ENCODE results near the gene GNS. TPM values are rescaled to one million over a fixed set of nuclear protein-coding genes. Genes with fewer than 3 reads are reported as not detected.

GNS gene
- total RNA-seq, 4 donors from 2014 or later: 41.9 to 56.5 (median 53.9) TPM

DNA sequence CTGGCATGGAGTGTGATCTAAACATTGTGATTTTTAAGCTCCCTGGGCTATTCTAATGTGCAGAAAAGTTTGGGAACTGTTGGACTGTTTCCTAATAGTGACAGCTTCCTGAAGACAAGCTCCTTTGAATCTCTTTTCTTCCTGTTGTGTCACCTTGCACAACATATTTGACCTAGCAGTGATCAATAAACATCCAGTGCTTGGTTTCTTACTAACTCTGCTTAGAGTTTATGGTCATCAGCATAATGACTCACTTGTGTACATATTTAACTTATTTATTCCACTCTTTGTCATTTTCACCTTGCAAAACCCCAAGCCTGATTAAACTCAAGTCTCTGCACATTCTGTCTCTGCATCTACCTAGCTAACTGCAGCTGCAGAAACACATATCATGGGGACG lies 38.0 kb upstream of the GNS start:
- Histone ChIP-seq H3K4me3 (no peak overlapping the region), H3K27me3 (no peaks in the 10 kb centered on the region), H3K27ac (no peak overlapping the region), H3K4me1 (no peaks in the 10 kb centered on the region), H3K36me3 (no peaks in the 10 kb centered on the region), H3K9me3 (no peaks in the 10 kb centered on the region)
- in situ Hi-C loops (cut with MboI; ENCODE audit: low sequenced_read_pairs in 4 of 4) (no loop called here), intact Hi-C loops (cut with DNase I; ENCODE audit: low total_unique reads) (no loop called here)
- TF ChIP-seq, protein P1, sequence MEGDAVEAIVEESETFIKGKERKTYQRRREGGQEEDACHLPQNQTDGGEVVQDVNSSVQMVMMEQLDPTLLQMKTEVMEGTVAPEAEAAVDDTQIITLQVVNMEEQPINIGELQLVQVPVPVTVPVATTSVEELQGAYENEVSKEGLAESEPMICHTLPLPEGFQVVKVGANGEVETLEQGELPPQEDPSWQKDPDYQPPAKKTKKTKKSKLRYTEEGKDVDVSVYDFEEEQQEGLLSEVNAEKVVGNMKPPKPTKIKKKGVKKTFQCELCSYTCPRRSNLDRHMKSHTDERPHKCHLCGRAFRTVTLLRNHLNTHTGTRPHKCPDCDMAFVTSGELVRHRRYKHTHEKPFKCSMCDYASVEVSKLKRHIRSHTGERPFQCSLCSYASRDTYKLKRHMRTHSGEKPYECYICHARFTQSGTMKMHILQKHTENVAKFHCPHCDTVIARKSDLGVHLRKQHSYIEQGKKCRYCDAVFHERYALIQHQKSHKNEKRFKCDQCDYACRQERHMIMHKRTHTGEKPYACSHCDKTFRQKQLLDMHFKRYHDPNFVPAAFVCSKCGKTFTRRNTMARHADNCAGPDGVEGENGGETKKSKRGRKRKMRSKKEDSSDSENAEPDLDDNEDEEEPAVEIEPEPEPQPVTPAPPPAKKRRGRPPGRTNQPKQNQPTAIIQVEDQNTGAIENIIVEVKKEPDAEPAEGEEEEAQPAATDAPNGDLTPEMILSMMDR (IDR thresholded peaks at IDR 0.05 in 4 of 5, conservative IDR thresholded peaks at IDR 0.05 in 1 of 5): no peak
- TF ChIP-seq POLR2A (IDR thresholded peaks at IDR 0.05): no peak
- DNase-seq: no peak
- no peak for ATAC-seq

DNA sequence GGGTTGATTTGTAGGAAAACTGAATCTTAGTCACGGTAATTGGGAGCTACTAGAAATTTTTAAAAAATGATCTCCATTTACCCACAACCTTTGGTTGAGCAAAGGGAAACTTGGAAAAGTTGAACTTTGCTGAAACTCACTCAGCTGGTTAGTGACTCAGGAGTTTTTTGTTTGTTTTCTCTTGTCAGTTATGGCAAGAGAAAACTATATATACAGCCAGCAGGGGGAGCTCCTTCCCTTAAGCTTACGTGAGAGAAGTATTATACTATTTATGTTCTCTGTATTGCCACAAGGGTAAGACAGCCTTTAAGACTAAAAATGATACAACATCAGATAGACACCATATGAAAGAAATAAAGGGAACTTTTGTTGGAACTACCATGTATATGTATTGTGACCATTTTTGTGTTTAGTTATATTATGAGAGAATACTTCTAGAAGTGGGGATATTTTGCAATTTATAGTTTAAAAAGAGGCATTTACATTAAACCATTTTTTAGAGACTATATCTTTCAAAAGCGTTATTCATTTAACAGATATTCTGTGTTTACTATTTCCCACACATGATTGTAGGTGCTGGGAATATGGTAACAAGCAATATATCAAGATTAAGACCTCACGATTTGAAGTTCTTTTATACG lies 37.1 kb upstream of the GNS start:
- no peaks in the 10 kb centered on the region for H3K9me3 ChIP-seq
- no peak for TF ChIP-seq POLR2A (IDR thresholded peaks at IDR 0.05)
- TF ChIP-seq, protein P1 (IDR thresholded peaks at IDR 0.05 in 4 of 5, conservative IDR thresholded peaks at IDR 0.05 in 1 of 5): peak; percentile 24 to 78 (median 51)
- no peak overlapping the region for H3K4me3 ChIP-seq
- ATAC-seq (peak; percentile 74 to 80), DNase-seq (peak in 1 of 2 donors; percentile 20)
- H3K36me3 ChIP-seq: no peaks in the 10 kb centered on the region
- intact Hi-C loops (cut with DNase I; ENCODE audit: low total_unique reads) (no loop called here), in situ Hi-C loops (cut with MboI; ENCODE audit: low sequenced_read_pairs in 4 of 4) (no loop called here)
- no peak overlapping the region for H3K27ac ChIP-seq
- no peaks in the 10 kb centered on the region for H3K4me1 ChIP-seq
- H3K27me3 ChIP-seq: no peaks in the 10 kb centered on the region

- intact Hi-C loops (cut with DNase I; ENCODE audit: low total_unique reads) (no loop called here), in situ Hi-C loops (cut with MboI; ENCODE audit: low sequenced_read_pairs in 4 of 4) (no loop called here)
- ATAC-seq: no peak
These were observed 35.1 kb upstream of the GNS start for GRCh38 chr12:64794305-64794704.

GRCh38 chr12:64793610-64794009 lies 34.4 kb upstream of the GNS start:
- DNase-seq (no peak), ATAC-seq (no peak)
- H3K36me3 ChIP-seq: no peaks in the 10 kb centered on the region
- no peaks in the 10 kb centered on the region for H3K9me3 ChIP-seq
- no peak overlapping the region for H3K4me3 ChIP-seq
- no peak overlapping the region for H3K27ac ChIP-seq
- H3K27me3 ChIP-seq: no peaks in the 10 kb centered on the region
- TF ChIP-seq, protein P1 (IDR thresholded peaks at IDR 0.05 in 4 of 5, conservative IDR thresholded peaks at IDR 0.05 in 1 of 5): no peak
- TF ChIP-seq POLR2A (IDR thresholded peaks at IDR 0.05): no peak
- intact Hi-C loops (cut with DNase I; ENCODE audit: low total_unique reads): no loop called here
- no peaks in the 10 kb centered on the region for H3K4me1 ChIP-seq
- in situ Hi-C loops (cut with MboI; ENCODE audit: low sequenced_read_pairs in 4 of 4): no loop called here

More at GRCh38 chr12:64794305-64794704, 35.1 kb upstream of the GNS start:
- no peak overlapping the region for H3K27ac ChIP-seq
- H3K36me3 ChIP-seq: no peaks in the 10 kb centered on the region
- no peaks in the 10 kb centered on the region for H3K9me3 ChIP-seq
- TF ChIP-seq, protein P1 (IDR thresholded peaks at IDR 0.05 in 4 of 5, conservative IDR thresholded peaks at IDR 0.05 in 1 of 5): no peak
- TF ChIP-seq POLR2A (IDR thresholded peaks at IDR 0.05): no peak
- no peaks in the 10 kb centered on the region for H3K27me3 ChIP-seq
- H3K4me1 ChIP-seq: no peaks in the 10 kb centered on the region
- H3K4me3 ChIP-seq: no peak overlapping the region
- DNase-seq: no peak

- Histone ChIP-seq H3K4me3 (no peak overlapping the region), H3K27me3 (no peaks in the 10 kb centered on the region), H3K27ac (no peak overlapping the region), H3K36me3 (no peaks in the 10 kb centered on the region), H3K4me1 (no peaks in the 10 kb centered on the region), H3K9me3 (no peaks in the 10 kb centered on the region)
- no peak for TF ChIP-seq POLR2A (IDR thresholded peaks at IDR 0.05)
- TF ChIP-seq, protein P1 (IDR thresholded peaks at IDR 0.05 in 4 of 5, conservative IDR thresholded peaks at IDR 0.05 in 1 of 5): no peak
- in situ Hi-C loops (cut with MboI; ENCODE audit: low sequenced_read_pairs in 4 of 4) (no loop called here), intact Hi-C loops (cut with DNase I; ENCODE audit: low total_unique reads) (no loop called here)
- no peak for ATAC-seq
- DNase-seq: no peak
These were observed 32.9 kb upstream of the GNS start for GRCh38 chr12:64792128-64792527.
